NCI-H146 treated with DMSO at 0.1 percent for 48 hours (cell line): Measurements from ENCODE around the gene RABL6.
"Not testable (repeated sequence)": the region's sequence is repeated elsewhere in the genome, so short reads cannot be mapped to it uniquely, and the experiment has no call there.

Experiments
- DNase-seq: peaks from one replicate; lab custom pipeline; 2025; ENCODE audit not compliant: unreplicated experiment; lab: John Stamatoyannopoulos, UW

RABL6 gene

DNA sequence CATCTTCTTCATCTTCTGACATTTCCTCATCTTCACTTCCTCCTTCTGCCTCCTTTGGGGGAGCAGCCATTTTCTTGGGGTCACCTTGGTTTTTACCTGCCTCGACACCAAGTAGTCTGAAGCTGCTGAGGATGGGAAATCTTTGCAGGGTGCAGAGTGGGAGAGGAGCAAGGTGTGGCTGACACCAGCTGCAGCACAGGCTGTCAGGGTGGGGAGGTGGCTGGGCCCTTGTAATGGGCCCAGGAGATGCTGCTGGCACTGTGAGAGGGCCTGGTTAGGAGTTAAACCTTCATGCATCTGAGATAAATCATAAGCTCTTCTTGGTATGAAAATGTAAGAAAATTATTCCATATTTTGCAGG lies 7.7 kb downstream of the RABL6 start:
- DNase-seq, result no peak

DNA sequence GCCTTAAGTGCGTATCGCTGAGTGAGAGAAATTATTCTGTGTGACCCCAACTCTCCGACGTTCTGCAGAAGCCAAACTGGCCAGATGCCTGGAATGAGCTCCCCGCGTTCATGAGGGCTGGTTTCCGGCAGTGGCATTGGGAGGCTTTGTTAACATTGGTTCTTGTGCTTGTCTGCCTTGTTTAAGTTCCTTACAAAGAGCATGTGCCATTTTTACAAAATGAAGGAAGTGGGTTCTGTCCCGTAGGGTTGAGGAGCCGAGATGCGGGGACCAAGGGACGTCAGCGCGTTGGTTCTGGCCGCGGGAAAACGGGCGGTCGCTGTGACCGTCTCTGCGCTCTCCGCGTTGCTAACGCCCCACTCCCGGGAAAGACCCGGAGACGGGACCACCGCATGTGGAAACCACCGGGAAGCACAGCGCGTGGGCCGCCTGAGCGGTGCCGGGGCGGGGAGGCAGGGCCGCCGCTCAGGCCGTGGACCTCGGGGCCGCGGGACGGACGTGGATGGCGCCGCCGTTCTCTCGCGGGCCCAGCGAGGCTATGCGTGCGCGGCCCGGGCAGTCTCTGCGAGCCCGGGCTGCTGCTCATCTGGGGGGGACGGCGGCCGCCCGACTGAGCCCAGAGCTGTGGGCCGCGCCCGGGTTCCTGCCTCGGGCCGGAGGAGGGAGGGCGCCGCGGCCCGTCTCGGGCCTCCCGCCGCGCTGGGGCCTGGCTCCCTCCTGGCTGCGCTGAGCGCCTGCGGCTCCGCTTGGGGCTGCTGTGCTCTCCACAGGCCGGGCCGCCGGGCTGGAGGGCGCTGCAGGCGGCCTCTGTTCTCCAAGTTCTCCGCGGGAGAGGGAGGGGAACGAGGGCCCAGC lies 13.4 kb downstream of the RABL6 start:
- DNase-seq, result no peak

DNA sequence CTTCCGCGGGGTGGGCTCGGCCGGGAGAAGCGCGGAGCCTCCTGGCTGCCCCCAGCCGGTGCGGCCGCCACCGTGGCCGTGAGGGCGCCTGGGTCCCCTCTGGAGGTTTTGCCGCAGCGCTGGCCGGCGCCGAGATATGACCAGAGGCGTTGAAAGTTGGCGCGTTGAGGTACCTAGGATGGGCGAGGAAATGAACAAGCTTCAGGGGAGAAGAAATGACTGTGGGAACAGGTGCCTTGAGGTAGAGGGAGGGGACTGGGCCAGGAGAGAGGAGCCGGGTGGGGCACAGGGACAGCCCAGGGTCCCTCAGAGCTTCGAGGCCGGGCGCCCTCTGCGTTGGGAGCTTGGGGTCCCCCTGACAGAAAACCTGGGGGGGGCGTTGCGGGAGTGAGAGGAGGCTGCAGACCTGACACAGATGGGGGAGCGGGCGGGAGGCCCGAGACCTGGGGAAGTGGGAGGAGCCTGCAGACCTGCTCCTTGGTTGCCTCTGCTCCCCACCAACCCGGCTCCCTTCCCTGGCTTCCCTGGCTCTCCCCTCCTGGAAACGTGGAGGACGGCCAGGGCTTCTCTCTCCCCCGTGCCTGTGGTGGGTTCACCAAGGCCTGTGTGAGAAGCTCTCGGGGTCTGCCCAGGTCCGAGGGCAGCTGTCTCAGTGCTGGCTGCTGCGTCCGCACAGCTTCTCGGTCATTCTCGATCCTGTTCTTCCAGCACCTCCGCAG lies 14.2 kb downstream of the RABL6 start:
- DNase-seq, result no peak

DNA sequence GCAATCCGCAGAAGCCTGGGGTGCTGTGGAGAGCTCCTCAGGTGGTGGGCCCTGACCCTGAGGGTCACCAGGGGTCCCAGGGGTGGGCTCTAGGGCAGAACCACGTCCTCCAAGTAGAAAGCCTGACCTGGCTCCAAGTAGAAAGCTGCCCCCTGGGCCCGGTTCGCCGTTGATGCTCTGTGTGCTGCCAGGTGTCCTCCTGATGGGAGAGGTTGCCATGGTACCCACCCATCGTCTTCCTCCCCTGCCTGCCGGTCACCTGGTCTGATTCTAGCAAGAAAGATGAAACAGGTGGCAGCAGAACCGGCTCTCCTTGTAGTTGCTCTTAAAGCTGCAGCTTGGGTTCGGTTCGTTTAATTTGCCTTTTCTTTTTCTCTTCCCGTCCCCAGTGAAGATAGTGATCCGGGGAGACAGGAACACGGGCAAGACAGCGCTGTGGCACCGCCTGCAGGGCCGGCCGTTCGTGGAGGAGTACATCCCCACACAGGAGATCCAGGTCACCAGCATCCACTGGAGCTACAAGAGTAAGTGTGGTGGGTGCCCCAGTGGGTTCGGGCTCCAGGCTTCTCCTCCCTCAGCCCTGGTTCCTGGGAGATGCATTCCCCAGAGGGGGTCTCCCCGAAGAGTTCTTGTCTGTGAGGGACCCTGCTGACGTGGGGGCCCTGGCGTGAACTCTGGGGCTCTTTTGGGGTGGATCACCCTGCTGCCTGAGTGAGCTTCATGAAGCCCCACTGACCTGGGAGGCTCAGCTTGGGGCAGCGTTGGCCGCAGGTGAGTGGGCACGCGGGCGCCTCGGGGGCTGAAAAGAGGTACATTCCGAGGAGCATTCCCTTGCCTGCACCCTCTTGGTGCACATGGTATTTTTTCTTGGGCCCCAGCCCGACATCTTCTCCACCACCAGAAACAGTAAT lies 15.6 kb downstream of the RABL6 start:
- DNase-seq, result peak; percentile 31

DNA sequence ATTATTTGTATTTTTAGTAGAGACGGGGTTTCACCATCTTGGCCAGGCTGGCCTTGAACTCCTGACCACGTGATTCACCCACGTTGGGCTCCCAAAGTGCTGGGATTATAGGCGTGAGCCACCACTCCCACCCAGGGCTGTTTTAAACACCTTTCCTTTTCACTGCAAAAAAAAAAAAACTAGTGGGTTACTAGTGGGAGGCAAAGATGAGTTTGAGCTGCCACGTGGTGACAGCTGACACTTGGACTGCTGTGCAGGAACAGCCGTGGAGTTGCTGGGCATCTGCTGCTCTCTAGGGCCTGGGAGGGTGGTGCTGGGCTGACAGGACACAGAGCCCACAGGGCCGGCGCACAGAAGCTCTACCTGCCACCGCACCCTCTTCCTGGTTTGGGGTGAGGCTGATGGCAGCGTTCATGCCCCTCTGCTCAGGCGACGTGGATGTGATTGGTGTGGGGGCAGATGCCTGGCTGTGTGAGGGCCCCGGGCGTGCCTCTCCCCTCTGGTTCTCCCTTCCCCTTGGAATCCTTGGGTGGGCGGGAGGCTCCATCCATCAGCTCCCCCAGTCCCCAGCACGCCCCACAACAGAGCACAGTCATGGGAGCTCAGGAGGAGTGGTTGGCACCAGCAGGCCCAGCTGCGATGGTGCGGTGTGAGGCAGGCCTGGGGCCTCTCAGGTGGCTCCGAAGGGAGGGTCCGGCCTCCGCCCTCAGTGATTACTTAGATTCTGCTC lies 16.9 kb downstream of the RABL6 start:
- no peak for DNase-seq

DNA sequence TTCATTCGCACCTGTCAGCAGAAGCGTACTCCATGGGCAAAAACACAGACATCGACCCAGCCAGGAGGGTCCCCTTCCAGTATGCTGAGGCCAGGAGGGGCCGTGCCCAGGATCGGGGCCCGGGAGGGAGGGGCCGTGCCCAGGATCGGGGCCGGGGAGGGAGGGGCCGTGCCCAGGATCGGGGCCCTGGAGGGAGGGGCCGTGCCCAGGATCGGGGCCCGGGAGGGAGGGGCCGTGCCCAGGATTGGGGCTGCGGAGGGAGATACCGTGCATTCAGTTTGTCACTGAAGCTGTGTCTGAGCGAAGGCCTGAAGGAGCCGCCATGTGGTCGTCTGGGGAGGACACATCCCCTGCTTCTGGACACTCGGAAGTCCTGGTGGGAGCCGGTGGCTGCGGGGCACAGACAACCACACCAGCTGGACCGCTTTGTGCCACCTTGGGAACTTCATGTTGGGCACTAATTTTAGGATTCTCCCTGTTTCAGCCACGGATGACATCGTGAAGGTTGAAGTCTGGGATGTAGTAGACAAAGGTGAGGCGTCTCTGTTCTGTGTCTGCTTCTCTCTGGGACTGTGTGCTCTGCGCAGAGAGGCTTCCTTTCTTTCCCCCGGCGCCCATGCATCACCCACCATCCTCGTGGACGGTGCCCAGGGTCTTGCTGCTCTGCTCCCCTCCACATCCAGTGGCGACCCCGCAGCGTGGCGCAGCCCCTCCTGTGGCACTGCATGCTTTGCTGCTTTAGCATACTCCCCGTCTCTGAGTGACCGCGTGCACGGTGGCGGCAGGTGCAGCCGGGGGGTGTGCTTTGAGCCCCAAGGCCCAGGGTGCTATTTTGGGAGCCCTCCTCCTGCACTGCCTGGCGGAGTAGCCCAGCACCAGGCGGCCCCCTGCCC lies 17.8 kb downstream of the RABL6 start:
- no peak for DNase-seq

DNA sequence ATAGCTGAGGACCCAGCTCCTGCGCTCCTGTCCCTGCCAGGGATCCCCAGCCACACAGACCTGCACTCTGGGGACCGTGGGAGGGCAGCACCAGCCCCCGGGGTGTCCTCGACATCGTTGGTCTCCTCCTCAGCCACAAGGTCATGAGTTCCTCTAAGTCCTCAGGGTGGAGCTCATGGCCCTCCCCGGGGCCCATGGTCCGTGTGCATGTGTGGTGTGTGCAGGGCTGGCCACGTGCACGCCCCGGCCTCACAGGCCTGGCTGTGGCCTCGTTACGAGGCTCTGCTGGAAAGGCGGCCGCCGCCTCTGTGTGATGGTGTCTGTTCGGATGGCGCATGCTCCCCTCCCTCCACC lies 18.4 kb downstream of the RABL6 start:
- DNase-seq, result no peak

DNA sequence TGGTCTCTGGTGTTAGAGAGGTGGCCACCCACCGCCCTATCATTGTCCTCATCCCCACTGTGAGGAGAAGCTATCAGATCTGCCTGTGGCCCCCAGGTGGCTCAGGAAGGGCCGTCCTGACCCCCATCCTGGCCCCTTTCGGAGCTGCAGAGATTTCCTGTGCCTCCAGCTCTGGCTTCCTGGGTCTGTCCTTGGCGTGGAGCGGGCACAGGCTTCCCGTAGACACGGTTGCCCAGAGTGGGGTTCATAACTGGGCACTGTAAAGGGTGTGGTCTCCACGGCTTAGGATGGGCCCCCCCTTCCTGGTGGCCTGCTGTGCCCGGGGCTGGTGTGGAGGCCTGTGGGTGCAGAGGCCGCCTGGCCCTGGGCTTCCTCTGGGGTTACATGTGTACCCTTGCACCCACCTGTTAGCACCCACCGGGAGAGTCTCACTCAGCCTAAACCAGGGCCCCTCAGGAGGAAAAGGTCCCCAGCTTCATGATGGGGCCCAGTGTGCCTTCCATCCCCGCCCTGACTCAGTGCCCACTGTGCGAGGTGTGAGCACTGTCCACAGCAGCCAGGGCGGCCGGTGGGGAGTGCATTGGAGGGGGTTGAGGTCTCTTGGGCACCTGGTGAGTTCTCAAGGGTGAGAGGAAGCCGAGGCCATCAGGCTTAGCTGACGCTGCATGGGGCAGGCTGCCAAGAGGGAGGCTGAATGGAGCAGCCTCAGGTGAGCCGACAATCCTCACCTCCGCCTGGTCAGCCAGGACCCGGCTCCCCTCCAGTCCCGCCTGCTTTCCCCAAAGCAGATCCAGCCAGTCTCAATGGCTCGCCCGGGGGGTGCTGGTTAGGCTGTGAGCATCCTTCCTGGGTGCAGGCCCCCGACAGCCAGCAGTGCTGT lies 19.2 kb downstream of the RABL6 start:
- no peak for DNase-seq

DNA sequence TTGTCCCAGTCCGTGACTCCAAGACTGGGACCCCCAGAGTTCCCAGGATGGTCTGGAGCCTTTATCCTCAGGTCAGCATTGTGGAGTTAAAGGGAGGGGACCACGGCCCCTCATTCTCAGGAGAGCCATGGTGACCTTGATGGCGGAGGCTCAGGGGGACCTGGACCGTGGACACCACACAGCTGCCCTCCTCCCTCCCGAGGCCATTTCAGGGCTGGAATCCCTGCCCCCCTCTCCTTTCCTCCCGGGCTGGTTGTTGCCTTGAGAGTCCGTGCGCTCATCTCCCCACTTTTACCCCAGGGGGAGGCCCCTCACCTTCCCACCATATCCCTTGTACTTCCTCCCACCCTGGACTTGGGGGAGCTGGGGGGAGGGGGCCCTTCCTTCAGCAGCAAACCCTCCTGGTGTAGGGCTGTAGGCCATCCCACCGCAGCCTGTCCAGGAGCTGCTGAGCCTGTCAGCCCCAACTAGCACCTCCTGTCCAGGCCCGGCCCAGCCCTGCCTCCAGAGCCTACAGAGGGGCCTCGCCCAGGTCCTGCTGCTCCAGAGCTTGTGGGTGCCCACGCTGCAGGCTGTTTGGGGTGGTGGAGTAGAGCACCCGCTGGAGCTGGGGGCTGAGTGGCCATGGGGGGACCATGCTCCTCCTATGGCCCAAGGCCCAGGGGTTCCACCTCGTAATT lies 20.2 kb downstream of the RABL6 start:
- DNase-seq, result no peak

DNA sequence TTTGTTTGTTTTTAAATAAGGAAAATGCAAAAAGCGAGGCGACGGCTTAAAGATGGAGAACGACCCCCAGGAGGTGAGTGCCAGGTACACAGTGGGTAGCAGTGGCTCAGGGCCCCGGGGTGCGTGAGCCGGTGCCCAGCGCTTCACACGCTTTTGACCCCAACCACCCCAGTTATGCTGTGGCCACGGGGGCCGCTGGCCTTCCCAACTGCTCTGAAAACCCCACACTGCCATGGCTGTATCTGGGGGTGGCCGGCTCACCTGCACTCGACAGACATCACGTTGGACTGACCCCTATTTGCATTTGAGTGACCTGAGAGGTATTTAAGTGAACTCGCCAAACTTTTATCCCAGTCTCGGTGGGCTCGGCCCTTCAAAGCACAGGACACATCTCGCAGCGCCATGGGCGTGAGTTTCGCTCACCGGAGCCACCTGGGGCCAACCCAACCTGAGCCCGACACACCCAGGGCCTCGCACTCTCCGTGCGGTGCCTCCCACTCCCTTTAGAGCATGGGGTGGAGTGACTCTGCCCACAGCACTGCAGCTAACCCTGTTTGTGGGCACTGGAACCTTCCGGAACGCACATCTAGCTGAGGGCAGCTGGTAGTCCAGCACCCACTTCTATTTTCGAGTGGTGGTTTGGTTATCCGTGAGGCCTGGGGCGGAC lies 20.9 kb downstream of the RABL6 start:
- DNase-seq, result no peak

DNA sequence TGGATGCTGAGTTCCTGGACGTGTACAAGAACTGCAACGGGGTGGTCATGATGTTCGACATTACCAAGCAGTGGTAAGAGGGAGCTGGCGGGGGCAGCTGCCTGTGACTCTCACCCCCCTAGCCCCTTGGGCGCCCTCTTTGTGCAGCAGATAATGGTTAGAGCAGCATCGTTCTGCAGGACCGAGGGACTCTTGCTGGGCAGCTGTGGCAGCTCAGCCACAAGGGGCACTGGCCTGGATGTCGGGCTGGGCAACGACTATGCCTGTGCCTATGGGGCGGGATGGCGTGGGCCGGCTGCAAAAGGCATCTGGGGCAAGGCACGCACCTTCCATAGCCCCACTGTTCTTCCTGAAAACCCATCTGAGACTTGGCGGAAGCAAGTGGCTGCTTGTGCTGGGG lies 21.7 kb downstream of the RABL6 start:
- no peak for DNase-seq

DNA sequence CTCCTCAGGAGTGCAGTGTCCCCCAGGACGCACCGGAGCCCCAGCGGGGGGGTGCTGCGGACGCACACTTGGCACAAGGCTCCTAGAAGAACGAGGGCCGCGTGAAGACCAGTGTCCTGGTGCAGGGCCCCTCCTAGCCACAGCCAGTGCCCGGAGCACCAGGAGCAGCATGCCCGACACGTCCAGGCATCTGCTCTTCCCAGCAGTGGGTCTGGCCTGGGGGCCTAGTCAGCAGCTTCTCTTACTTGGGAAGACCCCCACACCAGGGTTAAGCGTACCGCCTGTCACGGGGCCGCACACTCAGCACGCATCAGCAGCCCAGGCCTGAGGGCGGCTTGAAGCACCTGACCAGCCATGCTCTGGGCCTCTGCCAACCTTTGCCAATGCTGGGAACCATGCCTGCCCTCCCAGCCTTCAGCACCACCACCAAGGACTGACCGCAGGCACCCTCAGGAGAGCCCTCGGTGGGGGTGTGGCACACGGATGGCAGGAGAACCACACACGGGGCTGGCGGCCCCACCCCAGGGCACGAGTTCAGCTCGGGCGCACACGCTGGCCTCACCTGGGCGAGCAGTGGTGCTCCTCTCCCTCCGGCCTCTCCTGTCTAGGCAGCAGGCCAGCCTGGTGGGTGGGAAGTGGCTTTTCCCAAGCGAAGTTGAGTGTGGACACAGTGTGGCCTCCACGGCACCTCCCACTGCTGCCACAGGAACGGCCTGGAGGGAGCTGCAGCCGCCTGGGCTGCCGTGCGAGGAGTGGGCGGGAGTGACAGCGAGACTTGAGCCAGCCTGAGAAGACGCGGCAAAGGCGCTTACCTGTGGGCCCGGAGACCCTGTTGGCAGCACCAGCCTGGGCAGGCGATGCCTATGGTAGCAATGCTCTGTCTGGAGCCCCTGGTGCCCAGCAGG lies 22.5 kb downstream of the RABL6 start:
- DNase-seq, result no peak

DNA sequence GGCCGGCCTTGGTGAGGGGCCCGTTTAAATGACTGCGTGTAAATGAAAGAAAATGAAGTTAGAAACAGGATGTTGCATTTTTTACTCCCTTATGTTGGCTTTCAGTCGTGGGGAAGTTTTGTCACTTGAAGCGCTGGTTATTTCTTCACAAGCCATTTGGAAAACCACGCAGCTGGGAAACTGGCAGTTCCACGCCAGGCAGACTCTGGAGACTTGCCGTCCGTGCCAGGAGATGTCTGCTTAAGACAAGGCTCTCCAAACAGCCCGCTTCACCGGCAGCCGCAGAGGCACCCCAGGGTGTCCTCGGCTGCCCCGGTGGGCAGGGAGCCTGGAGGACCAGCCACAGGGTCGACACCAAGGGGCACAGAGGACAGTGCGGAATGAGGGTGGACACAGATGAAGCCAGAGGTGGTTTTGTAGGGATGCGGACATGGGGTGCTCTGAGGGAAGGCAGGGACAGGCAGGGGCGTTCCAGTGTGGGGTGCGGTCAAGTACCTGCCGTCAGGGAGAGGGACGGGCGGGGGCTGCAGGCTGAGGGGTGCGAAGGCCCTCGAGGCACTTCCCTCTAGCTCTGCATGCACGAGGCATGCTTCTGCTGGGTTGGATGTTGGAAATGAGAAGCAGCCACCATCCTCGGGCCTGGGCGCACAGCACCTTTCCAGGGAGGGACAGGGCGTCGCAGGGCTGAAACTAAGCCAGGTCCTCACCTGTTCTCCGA lies 23.4 kb downstream of the RABL6 start:
- DNase-seq, result no peak

DNA sequence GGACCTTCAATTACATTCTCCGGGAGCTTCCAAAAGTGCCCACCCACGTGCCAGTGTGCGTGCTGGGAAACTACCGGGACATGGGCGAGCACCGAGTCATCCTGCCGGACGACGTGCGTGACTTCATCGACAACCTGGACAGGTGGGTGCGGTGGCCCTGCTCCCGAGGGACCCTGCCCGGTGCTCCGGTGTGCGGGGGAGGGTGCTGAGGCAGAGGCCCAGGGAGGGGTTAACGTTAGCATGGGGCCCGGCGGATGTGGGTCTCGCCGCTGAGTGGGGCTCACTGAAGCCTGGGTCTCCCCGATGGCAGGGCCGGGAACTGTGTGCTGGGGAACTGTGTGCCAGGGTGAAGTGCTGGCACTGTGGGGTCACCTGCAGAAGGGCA lies 24.0 kb downstream of the RABL6 start:
- no peak for DNase-seq

DNA sequence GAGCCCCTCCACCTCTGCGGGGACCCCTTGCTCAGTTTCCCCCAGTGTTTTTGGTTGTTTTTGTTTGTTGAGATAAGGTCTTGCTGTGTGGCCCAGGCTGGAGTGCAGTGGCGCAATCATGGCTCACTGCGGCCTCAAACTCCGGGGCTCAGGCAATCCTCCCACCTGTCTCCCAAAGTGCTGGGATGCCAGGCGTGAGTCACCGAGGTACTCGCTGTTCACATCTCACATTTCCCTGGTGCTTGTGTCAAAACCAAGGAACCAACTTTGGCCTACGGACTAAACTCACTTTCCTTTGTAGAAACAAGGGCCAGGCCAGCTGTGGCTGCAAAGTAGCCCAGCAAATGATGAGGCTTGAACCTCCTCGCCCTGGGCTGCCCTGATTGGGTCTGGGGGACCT lies 24.8 kb downstream of the RABL6 start:
- DNase-seq, result no peak

DNA sequence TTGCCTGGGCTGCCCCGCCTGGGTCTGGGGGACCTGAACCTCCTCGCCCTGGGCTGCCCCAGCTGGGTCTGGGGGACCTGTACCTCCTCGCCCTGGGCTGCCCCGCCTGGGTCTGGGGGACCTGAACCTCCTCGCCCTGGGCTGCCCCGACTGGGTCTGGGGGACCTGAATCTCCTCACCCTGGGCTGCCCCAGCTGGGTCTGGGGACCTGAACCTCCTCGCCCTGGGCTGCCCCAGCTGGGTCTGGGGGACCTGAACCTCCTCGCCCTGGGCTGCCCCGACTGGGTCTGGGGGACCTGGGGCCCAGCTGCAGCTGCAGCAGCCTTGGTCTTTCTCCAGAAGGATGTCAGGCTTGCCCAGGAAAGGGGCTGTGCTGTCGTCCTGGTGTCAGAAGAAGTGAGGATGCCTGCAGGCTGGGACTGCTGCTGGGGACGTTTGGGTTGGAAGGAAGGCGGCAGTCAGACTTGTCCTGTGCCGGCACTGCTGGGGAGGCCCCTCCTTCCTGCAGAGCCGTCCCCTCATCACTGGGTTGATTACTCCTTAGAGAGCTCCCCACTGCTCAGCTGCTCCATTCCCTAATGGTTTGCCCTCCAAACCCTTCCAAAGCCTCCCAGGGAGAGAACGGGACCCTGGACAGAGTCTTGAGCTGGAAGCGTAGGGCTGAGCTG lies 25.8 kb downstream of the RABL6 start:
- not testable (repeated sequence) for DNase-seq
